ENCODE measurements around the gene ITGB5. TPM values are rescaled to one million over a fixed set of nuclear protein-coding genes. Genes with fewer than 3 reads are reported as not detected.

The ITGB5 gene
- total and polyA plus RNA-seq, 4 donors: 21.0 to 126 (median 43.7) TPM

GRCh38 chr3:124840331-124840730 is 46.8 kb downstream of the ITGB5 start:
- WGBS, 2 donors: 87 to 90% methylated on average over 2 of the region's 2 CpGs
- DNase-seq: no peak
- ATAC-seq (ENCODE audit: insufficient read depth, low FRiP score): no peak
- no peak overlapping the region for H3K9ac ChIP-seq (ENCODE audit: insufficient read depth in 1 of 2, low read length in 2 of 2)
- H3K27me3 ChIP-seq (ENCODE audit: control insufficient read depth in 3 of 3, insufficient read depth in 3 of 3, low read length in 2 of 3): no peaks in the 10 kb centered on the region
- no peaks in the 10 kb centered on the region for H3K9me3 ChIP-seq (ENCODE audit: control insufficient read depth in 4 of 4, insufficient read depth in 3 of 4, low read length in 3 of 4)
- peaks cover 6 to 10% (median 7%) of the 10 kb centered on the region in 4 donors for H3K36me3 ChIP-seq (ENCODE audit: control insufficient read depth in 4 of 4, insufficient read depth in 4 of 4, low read length in 4 of 4)
- H3K4me3 ChIP-seq: no peak overlapping the region
- no peak overlapping the region for H3K27ac ChIP-seq (ENCODE audit: low read depth in 1 of 2, low read length in 1 of 2)
- no peak for TF ChIP-seq CTCF (IDR thresholded peaks at IDR 0.05; ENCODE audit: control extremely low read depth, extremely low read depth)
- H3K4me1 ChIP-seq (ENCODE audit: control insufficient read depth in 5 of 5, insufficient read depth in 5 of 5, low read length in 5 of 5): peaks cover 0 to 26% (median 6%) of the 10 kb centered on the region in 5 donors

- Histone ChIP-seq H3K36me3 (ENCODE audit: control insufficient read depth in 4 of 4, insufficient read depth in 4 of 4, low read length in 4 of 4) (peaks cover 6 to 10% (median 7%) of the 10 kb centered on the region in 4 donors), H3K4me1 (ENCODE audit: control insufficient read depth in 5 of 5, insufficient read depth in 5 of 5, low read length in 5 of 5) (peaks cover 0 to 26% (median 6%) of the 10 kb centered on the region in 5 donors), H3K9ac (ENCODE audit: insufficient read depth in 1 of 2, low read length in 2 of 2) (no peak overlapping the region), H3K27ac (ENCODE audit: low read depth in 1 of 2, low read length in 1 of 2) (no peak overlapping the region), H3K9me3 (ENCODE audit: control insufficient read depth in 4 of 4, insufficient read depth in 3 of 4, low read length in 3 of 4) (no peaks in the 10 kb centered on the region), H3K27me3 (ENCODE audit: control insufficient read depth in 3 of 3, insufficient read depth in 3 of 3, low read length in 2 of 3) (no peaks in the 10 kb centered on the region), H3K4me3 (no peak overlapping the region)
- no peak for ATAC-seq (ENCODE audit: insufficient read depth, low FRiP score)
- no peak for TF ChIP-seq CTCF (IDR thresholded peaks at IDR 0.05; ENCODE audit: control extremely low read depth, extremely low read depth)
- no peak for DNase-seq
Measured at GRCh38 chr3:124839896-124840295, 47.3 kb downstream of the ITGB5 start.

GRCh38 chr3:124838963-124839362 is 48.2 kb downstream of the ITGB5 start:
- Histone ChIP-seq H3K9me3 (ENCODE audit: control insufficient read depth in 4 of 4, insufficient read depth in 3 of 4, low read length in 3 of 4) (no peaks in the 10 kb centered on the region), H3K27me3 (ENCODE audit: control insufficient read depth in 3 of 3, insufficient read depth in 3 of 3, low read length in 2 of 3) (no peaks in the 10 kb centered on the region), H3K4me3 (no peak overlapping the region), H3K36me3 (ENCODE audit: control insufficient read depth in 4 of 4, insufficient read depth in 4 of 4, low read length in 4 of 4) (peaks cover 6 to 10% (median 7%) of the 10 kb centered on the region in 4 donors), H3K27ac (ENCODE audit: low read depth in 1 of 2, low read length in 1 of 2) (no peak overlapping the region), H3K9ac (ENCODE audit: insufficient read depth in 1 of 2, low read length in 2 of 2) (no peak overlapping the region), H3K4me1 (ENCODE audit: control insufficient read depth in 5 of 5, insufficient read depth in 5 of 5, low read length in 5 of 5) (peaks cover 0 to 26% (median 12%) of the 10 kb centered on the region in 5 donors)
- no peak for DNase-seq
- no peak for ATAC-seq (ENCODE audit: insufficient read depth, low FRiP score)
- no peak for TF ChIP-seq CTCF (IDR thresholded peaks at IDR 0.05; ENCODE audit: control extremely low read depth, extremely low read depth)
- WGBS, 2 donors: 88 to 89% methylated on average over 3 of the region's 3 CpGs

GRCh38 chr3:124837730-124838186 is 49.4 kb downstream of the ITGB5 start:
- Histone ChIP-seq H3K27me3 (ENCODE audit: control insufficient read depth in 3 of 3, insufficient read depth in 3 of 3, low read length in 2 of 3) (no peaks in the 10 kb centered on the region), H3K4me3 (no peak overlapping the region), H3K9me3 (ENCODE audit: control insufficient read depth in 4 of 4, insufficient read depth in 3 of 4, low read length in 3 of 4) (no peaks in the 10 kb centered on the region), H3K27ac (ENCODE audit: low read depth in 1 of 2, low read length in 1 of 2) (peak overlapping the region; percentile 17 to 87), H3K36me3 (ENCODE audit: control insufficient read depth in 4 of 4, insufficient read depth in 4 of 4, low read length in 4 of 4) (peaks cover 5 to 10% (median 7%) of the 10 kb centered on the region in 4 donors), H3K9ac (ENCODE audit: insufficient read depth in 1 of 2, low read length in 2 of 2) (no peak overlapping the region), H3K4me1 (ENCODE audit: control insufficient read depth in 5 of 5, insufficient read depth in 5 of 5, low read length in 5 of 5) (peaks cover 0 to 26% (median 15%) of the 10 kb centered on the region in 5 donors)
- ATAC-seq (ENCODE audit: insufficient read depth, low FRiP score): no peak
- no peak for TF ChIP-seq CTCF (IDR thresholded peaks at IDR 0.05; ENCODE audit: control extremely low read depth, extremely low read depth)
- 44 to 54% methylated on average over 6 of the region's 6 CpGs for WGBS, 2 donors
- peak; percentile 43 to 66 (median 48) for DNase-seq

Measured in lung (tissue), 12 donors.